WTC11 (cell line): ENCODE data around the gene CXCL3.

Source experiments
- CBFB ChIP-seq: sonication (generic); formaldehyde crosslinking; IDR thresholded peaks from 2 replicates; pipeline ENCODE4 v1.8.1; 2022; ENCODE audit warnings: mild to moderate bottlenecking, low read depth, missing genetic modification reagents
- CTCF ChIP-seq: fragments of 200-600 bp; IDR thresholded peaks from 2 replicates; pipeline ENCODE4 v1.8.0; 2022; ENCODE audit warnings: antibody characterized with exemption
- FOXP1 ChIP-seq: sonication (generic); formaldehyde crosslinking; IDR thresholded peaks from 2 replicates; pipeline ENCODE4 v1.8.0; 2022; ENCODE audit warnings: missing genetic modification reagents, mild to moderate bottlenecking, moderate library complexity, borderline replicate concordance
- KAT7 ChIP-seq: sonication (generic); formaldehyde crosslinking; IDR thresholded peaks from 2 replicates; pipeline ENCODE4 v1.8.1; 2023; ENCODE audit warnings: missing genetic modification reagents, mild to moderate bottlenecking, borderline replicate concordance
- MAX ChIP-seq: sonication (generic); formaldehyde crosslinking; IDR thresholded peaks from 2 replicates; pipeline ENCODE4 v1.8.0; 2022; ENCODE audit warnings: mild to moderate bottlenecking, missing genetic modification reagents
- OVOL2 ChIP-seq: fragments of 250-450 bp; sonication (Bioruptor Pico); IDR thresholded peaks from 2 replicates; pipeline ENCODE4 v1.9.0; 2021; ENCODE audit warnings: mild to moderate bottlenecking, borderline replicate concordance
- USF2 ChIP-seq: sonication (generic); formaldehyde crosslinking; IDR thresholded peaks from 2 replicates; pipeline ENCODE4 v1.8.1; 2023; ENCODE audit warnings: mild to moderate bottlenecking, missing genetic modification reagents, moderate library complexity
- ZNF232 ChIP-seq: sonication (generic); formaldehyde crosslinking; IDR thresholded peaks from 2 replicates; pipeline ENCODE4 v1.8.0; 2022; ENCODE audit warnings: mild to moderate bottlenecking, missing genetic modification reagents
- ZNF317 ChIP-seq: sonication (generic); formaldehyde crosslinking; IDR thresholded peaks from 2 replicates; pipeline ENCODE4 v1.8.1; 2023; ENCODE audit warnings: low read depth, mild to moderate bottlenecking, moderate library complexity, missing genetic modification reagents, borderline replicate concordance

- TF ChIP-seq FOXP1 (CRISPR knock-in tag), result no peak
- TF ChIP-seq CTCF, result no peak
- no peak for TF ChIP-seq CBFB
- TF ChIP-seq USF2 (CRISPR knock-in tag), result no peak
- TF ChIP-seq ZNF317, result no peak
- TF ChIP-seq OVOL2 (CRISPR knock-in tag), result no peak
- TF ChIP-seq ZNF232, result no peak
- no peak for TF ChIP-seq KAT7 (CRISPR knock-in tag)
- no peak for TF ChIP-seq MAX (CRISPR knock-in tag)
Measured at GRCh38 chr4:74087481-74087880, 49.0 kb upstream of the CXCL3 start.
